Epithelial cell of proximal tubule (primary cell): ENCODE results near the gene CCM2. TPM values are rescaled to one million over a fixed set of nuclear protein-coding genes. Genes with fewer than 3 reads are reported as not detected.

Experiments used
- DNase-seq: peaks from one replicate; pipeline ENCODE4 v3.0.0-alpha.2; 2011; ENCODE audit warnings: low read depth
- H3K4me3 ChIP-seq: 2 replicates; pipeline ENCODE4 v1.5.1; 2011; ENCODE audit warnings: low read depth, mild to moderate bottlenecking, low read length
- CTCF ChIP-seq: conservative IDR thresholded peaks from 2 replicates; pipeline ENCODE4 v1.5.1; 2012; ENCODE audit warnings: low read depth, mild to moderate bottlenecking, low read length
- total RNA-seq: library from RNA; depleted of rRNA; stranded (reverse); fragments of >200 nt; gene quantifications from 2 replicates; pipeline ENCODE4 v1.2.3, GENCODE V29; 2015

Gene CCM2
- total RNA-seq, 1 donor from 2014 or later, result 49.2 TPM

GRCh38 chr7:44974549-44974948 is 25.5 kb upstream of the CCM2 start:
- no peak for DNase-seq
- TF ChIP-seq CTCF, result no peak
- H3K4me3 ChIP-seq, result no peak overlapping the region

GRCh38 chr7:44975331-44976039 is 24.5 kb upstream of the CCM2 start:
- H3K4me3 ChIP-seq, result no peak overlapping the region
- TF ChIP-seq CTCF, result no peak
- no peak for DNase-seq

GRCh38 chr7:44976040-44976745 is 23.8 kb upstream of the CCM2 start:
- H3K4me3 ChIP-seq, result no peak overlapping the region
- no peak for TF ChIP-seq CTCF
- DNase-seq, result no peak

GRCh38 chr7:44976746-44977196 is 23.2 kb upstream of the CCM2 start:
- no peak overlapping the region for H3K4me3 ChIP-seq
- no peak for DNase-seq
- TF ChIP-seq CTCF, result no peak

GRCh38 chr7:44977304-44977958 is 22.6 kb upstream of the CCM2 start:
- no peak for DNase-seq
- H3K4me3 ChIP-seq, result no peak overlapping the region
- TF ChIP-seq CTCF, result no peak

GRCh38 chr7:44977959-44978335 is 22.1 kb upstream of the CCM2 start:
- DNase-seq, result no peak
- no peak for TF ChIP-seq CTCF
- H3K4me3 ChIP-seq, result no peak overlapping the region
